ENCODE results near the gene PEAK1. TPM values are rescaled to one million over a fixed set of nuclear protein-coding genes. Genes with fewer than 3 reads are reported as not detected.
"Not testable (repeated sequence)": the region's sequence is repeated elsewhere in the genome, so short reads cannot be mapped to it uniquely, and the experiment has no call there.

The PEAK1 gene
- total RNA-seq, 1 donor from 2014 or later = 59.6 TPM

DNA sequence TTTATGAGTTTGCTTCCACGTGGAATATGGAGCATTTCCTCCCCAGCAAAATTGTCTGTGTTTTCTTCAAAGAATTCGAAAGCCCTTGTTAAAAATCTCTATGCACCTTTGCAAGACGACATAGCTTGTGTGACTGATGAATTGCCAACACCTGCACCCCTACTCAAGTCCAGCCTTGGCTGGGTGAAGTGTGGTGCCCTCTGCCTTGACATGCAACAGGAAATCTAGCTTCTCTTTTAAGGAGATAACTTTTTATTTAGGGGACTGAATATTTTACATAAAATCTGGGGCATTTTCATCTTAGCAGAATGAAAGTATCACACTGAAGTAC is 1.4 kb upstream of the PEAK1 start:
- peak in 1 of 2 donors; percentile 11 for DNase-seq (ENCODE audit: low read depth in 2 of 2)

DNA sequence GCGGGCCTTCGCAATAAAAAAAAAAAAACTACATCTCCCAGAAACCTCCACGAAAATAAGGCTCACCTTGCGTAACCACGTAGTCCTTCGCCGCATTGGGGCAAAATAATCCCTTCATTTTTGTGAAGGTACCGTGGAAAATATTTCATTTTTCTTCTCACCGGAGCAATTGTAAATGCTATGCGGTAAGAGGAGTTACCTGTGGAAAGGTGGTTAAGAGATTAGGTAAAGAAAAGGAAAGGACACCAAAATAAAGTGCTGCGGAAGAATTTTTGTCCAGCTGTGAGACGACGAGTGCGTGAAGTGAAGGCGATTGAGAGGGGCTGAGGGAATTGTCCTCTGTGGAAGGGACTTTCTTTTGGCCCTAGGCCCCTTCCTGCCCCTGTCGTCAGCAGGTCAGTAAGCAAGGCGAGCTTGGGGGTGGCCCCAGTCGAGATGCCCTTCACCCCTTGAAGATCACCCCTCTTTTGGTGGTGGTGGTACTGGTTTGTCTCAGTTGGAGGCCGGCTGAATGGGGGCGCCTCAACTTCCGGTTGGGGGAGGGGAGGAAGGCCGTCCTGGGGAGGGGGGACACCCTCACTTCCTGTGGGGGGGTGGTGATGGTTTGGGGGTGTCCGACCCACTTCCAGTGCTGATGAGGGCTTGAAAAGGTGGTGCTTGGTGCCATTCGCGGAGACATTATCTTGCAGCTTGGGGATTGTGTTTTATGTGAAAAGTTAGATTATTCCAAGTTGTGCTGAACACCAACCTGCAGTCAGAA is 886 bp upstream of the PEAK1 start, which contains the start of gene HMG20A:
Gene HMG20A (plus strand): TSS at position 279 of the 760 bp plus-strand sequence. CDS start 37,520 bp downstream, outside the sequence.
- DNase-seq (ENCODE audit: low read depth in 2 of 2) = peak; percentile 85 to 88

DNA sequence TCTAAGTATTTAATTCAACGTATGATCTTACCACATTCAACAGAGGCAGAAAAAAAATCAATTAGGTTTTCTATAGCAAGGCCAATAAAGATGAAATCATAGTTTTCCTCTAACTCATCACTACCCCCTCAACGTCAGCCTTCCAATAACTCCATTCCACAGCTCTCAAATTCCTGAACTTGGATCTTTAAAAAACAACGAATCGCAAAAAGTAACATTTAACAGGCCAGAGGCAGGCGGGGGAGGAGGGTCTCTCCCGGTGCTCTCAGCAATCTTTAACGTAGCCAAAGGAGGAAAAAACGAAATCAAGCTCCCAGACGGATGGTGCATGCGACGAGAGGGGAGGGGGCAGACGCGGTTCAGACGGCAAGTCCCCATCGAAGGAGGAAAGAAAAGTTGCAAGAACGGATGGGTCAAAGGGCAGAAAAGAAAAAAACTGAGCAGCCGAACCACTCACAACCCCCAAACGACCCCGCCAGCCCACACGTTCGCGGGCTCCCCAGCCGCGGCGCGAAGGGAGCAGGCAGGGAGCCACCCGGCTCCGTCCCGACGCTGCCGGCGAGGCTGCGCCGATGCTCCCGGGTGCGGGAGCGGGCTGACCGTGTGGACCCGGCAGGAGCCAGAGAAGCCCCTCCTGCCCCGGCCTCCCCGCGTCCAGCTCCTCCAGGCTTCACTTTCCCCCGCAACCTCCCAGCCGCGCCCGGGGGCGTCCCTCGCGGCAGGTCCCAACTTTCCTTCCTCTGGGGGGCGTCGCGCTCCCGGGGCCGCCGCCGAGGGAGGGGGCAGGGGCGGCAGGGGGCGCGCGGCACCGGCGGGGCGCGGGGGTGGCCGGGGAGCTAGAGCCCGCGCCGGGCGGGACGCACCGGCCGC is 703 bp downstream of the PEAK1 start:
- DNase-seq (ENCODE audit: low read depth in 2 of 2) = peak in 1 of 2 donors; percentile 48

DNA sequence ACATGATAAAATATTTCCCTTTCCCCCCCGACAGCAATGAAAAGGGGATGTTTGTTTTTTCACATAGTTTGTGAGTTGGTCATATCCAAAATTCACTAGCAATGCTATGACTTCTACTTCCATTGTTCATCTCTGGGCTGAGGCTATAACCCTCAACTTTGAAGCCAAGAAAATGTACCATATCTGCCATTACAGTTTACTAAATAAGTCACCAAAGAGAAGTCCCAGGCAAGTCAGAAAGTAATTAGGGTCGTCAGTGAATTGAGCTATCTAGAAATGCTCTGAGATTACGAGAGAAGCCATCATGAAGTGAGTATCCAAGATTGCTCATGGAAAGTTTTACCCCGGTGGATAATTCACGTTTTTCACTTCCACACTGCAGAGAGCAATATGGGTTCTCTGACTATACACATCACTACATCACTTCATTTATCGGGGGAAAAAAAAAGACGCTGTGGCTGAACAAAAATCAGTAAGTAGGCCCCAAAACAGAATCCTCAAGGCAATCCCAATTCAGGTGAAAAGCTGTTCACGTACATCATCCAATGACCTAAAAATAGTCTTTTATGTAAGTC is 1.4 kb downstream of the PEAK1 start:
- DNase-seq (ENCODE audit: low read depth in 2 of 2) = peak; percentile 24 to 48

DNA sequence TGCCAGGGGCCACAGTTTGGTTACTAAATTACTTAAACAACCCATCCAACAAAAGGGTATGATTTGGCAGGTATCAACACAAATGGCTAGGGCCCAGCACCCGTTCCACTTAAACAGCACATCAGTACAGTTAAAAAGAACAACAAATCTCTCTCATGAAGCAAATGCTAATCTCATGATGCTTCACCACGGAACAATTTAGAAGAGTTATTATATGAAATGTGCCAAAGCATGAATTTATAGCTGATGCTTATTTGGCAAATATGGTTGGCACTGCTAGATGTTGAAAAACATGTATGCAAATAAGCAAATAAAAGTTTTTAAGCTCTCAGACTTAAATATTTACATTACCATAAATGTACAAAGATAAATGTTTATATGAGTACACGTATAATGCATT is 2.3 kb downstream of the PEAK1 start:
- DNase-seq (ENCODE audit: low read depth in 2 of 2) = peak in 1 of 2 donors; percentile 5

DNA sequence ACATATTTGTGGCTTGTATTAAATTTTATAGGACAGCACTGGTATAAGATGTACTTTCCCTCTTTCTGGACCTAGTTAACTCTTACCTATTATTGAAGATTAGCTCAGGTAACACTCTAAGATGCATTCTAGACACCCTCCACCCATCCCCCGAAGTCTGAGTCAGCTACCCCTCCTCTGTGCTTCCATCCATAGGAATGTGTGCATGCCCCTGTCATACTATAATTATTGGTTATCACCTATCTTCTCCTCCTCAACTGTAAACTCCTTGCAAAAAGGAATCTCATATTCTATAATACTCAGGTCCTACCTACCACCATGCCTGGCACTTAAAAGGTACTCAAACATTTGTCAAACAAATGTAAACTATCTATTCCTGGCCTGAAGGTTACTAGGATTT is 3.0 kb downstream of the PEAK1 start:
- DNase-seq (ENCODE audit: low read depth in 2 of 2) = no peak

DNA sequence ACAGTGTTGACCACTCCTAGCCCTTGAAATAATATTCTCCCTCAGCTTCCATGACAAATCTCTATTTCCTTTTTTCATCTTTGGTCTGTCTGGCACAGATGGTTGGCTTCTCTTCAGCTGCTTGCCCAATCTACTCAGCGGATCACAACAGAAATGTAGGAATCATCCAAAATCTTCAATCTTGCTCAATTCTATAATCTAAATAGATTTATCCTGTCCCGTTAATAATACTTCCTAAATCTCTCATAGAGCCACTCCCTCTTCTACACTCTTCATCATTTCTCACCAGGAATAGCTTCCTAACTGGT is 3.8 kb downstream of the PEAK1 start:
- DNase-seq (ENCODE audit: low read depth in 2 of 2) = peak in 1 of 2 donors; percentile 25

DNA sequence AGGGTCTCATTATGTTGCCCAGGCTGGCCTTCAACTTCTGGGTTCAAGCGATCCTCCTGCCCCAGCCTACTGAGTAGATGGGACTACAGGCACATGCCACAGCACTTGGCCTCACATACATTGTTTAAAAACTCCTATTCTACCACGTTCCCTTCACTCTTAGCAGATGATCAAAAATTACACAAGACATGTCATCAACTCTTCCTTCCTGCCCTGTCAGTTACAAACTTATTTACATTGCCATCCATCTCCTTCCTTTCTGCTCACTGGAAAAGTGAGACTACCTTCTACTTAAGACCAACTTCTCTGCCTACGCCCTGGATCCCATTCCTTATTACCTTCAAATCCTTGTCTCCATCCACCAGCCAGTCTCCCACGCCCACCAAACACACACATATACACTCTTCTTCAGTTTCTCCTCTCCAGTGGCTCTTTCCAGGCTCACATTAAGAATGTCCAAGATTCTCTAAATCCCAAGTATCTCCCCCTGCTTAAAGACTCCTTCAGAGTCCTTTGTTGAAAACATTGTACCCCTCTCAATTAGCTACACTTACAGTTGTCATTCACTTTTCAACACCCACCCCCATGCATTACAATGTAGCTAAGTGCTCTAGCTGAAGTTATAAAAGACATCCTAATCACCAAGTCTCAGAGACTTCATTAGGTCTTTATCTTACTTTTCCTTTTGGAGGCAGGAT is 4.3 kb downstream of the PEAK1 start:
- peak in 1 of 2 donors; percentile 8 for DNase-seq (ENCODE audit: low read depth in 2 of 2)

DNA sequence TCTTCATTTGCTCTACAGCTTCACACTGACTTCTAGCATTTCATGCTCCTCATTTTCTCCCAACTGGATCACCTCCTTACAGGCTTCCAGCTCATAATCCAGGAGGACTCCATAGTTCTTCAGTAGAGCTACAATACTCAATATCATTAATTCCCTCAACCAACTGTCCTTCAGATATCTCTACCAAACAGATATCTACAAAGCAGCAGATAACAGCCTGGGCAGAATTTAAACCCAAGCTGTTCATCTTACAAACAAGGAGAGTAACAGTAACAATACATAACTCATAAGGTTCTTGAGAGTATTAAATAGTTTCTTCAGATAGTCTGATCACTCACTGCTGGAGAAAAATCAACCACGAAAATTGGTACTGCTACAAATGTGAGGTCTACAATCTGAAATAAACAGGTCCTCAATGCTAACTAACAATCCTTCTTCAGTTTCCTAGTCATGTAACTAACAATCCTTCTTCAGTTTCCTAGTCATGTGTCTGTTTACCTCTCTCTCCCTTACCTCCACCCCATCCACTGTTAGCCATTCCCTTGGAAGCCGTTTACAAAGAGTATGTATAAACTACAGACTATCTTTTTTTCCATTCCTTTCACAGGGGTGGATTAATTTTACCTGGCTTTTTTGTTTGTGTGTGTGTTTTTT is 5.0 kb downstream of the PEAK1 start:
- DNase-seq (ENCODE audit: low read depth in 2 of 2) = no peak

DNA sequence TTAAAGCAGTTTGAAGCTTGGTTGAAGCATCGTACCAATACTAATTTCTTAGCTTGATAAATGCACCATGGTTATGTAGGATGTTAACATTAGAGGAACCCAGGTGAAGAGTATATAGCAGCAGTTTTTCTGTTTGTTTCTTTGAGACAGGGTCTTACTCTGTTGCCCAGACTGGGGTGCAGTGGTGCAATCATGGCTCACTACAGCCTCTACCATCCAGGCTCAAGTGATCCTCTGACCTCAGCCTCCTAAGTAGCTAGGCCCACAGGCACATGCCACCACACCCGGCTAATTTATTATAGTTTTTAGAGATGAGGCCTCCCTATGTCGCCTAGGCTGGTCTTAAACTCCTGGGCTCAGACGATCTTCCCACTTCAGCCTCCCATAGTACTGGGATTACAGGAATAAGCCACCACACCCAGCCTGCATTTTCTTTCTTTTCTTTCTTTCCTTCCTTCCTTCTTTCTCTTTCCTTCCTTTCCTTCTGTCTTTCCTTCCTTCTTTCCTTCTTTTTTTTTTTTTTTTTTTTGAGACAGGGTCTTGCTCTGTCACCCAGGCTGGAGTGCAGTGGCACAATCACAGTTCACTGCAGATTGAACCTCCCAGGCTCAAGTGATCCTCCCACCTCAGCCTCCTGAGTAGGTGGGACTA is 6.1 kb downstream of the PEAK1 start:
- no peak for DNase-seq (ENCODE audit: low read depth in 2 of 2)

DNA sequence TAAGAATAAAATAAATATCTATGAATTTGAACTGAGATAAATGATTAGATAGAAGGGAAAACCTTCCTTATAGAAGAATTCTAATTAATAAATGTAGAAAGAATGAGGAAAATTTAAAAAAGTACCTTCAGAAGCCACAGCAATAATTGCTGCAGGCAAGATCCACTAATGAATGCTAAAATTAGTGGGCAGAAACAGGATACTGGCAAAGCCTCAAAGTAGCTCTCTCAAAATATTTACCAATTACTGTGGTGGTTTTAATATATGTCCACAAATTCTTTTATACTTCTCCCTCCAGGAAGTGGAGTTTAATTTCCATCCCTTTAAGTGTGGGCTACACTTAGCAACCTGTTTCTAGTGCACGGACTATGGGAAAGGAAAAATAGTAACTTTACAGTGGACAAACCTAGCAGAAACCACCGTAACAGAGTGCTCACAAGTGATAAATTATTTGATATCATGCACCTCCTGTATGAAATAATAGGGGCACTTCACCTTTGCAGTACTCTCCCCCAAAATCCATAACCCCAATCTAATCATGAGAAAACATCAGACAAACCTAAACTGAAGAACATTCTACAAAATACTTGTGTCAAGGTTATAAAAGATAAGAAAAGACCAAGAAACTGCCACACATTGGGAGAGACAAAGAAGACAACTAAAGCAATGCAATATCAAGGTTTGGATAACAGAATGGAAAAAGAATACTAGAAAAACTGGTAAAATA is 6.8 kb downstream of the PEAK1 start:
- no peak for DNase-seq (ENCODE audit: low read depth in 2 of 2)

DNA sequence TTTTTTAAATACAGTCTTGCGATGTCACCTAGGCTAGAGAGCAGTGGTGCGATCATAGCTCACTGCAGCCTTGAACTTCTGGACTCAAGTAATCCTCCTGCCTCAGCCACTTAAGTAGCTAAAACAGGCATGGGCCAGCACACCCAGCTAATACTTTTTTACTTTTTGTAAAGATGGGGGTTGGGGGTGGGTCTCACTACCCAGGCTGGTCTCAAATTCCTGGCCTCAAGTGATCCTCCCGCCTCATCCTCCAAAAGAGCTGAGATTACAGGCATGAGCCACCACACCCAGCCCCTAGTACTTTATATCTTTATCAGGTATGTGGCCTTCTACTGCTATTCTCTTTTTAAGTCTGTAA is 8.3 kb downstream of the PEAK1 start:
- DNase-seq (ENCODE audit: low read depth in 2 of 2) = no peak

DNA sequence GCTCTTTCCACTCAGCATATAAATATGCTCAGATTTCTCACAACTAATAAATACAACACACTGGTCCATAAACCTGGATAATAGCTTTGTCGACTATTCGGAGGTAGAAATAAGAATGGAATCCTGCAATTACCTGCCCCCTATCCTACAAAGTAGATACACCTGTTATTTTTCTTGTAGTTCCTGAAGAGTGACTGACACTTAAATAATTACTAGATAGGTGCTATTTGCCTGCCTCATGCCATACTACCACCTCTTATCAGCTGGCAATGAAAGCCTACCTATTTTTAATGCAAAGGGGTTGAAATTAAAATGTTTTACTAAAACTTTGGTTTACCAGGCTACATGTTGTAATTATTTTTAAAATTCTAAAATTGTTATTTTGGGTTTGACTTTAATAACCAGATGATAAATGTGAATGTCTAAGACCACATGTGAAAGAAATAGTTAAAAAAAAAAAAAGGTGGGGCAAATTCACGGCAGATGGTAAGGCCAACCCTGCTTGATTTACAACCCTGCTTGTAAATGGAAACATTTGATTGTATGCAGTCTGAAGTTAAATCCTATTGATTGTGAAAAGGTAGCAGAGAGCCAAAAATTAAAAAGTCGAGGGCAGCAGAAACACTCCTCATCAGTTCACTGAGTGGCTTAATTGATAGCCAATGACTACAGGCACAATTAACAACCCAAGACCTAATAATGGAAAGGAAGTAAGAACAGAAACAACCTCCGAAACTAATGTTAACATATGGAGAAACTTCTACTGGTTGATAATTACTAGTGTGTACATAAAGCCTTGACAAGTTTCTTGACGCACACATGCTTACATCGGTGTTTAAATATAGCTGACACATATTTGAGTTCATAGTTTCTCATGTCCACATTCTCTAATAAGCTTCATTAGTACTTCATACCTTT is 8.9 kb downstream of the PEAK1 start:
- no peak for DNase-seq (ENCODE audit: low read depth in 2 of 2)

DNA sequence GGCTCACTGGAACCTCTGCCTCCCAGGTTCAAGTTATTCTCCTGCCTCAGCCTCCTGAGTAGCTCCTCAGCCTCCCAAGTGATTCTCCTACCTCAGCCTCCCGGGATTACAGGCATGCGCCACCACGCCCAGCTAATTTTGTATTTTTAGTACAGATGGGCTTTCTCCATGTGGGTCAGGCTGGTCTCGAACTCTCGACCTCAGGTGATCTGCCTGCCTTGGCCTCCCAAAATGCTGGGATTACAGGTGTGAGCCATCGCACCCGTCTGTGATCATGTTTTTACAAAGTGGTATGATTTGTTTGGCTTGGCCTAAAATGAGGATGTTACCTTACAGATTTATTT is 9.8 kb downstream of the PEAK1 start:
- not testable (repeated sequence) for DNase-seq (ENCODE audit: low read depth in 2 of 2)

DNA sequence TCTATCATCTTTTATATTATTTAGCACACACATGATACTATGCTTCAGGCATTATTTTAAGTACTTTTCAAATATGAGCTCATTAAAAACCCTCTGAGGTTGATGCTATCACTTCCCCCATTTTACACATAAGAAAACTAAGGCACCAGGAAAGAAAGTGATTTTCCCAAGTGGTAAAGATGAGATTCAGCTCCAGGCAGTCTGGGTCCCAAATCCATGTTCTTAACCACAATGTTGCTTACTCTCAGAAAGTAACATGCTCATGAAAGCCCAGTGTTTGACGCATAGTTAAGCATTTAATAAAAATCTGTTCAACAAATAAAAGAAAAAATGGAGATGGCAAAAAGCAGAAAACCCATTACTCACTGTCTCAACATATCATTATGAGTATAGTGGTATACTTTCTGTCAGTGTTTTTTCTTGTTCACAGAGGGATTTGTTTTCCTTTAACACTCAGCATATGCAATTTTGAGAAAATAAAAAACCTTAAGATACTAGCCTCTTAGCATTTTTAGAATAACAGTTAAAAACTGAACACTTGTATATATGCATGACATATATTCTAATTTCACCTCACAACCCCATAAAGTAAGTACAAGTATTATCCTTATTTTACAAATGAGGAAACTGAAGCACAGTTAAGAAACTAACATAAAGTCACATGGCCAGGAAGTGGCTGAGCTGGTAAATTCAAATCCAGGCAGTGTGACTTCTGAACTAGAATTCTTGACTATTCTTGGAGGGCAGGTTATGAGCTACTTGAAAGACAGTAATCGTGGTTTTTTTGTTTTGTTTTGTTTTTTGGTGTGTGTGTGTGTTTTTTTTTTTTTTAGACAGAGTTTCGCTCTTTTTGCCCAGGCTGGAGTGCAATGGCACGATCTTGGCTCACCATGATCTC is 10.4 kb downstream of the PEAK1 start:
- peak in 1 of 2 donors; percentile 9 for DNase-seq (ENCODE audit: low read depth in 2 of 2)

DNA sequence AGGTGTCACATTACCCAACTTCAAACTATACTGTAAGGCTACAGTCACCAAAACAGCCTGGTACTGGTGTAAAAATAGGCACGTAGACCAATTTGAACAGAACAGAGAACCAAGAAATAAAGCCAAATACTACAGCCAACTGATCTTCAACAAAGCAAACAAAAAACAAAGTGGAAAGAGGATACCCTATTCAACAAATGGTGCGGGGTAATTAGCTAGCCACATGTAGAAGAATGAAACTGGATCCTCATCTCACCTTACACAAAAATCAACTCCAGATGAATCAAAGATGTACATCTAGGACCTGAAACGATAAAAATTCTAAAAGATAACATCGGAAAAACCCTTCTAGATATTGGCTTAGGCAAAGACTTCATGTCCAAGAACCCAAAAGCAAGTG is 13.1 kb downstream of the PEAK1 start:
- DNase-seq (ENCODE audit: low read depth in 2 of 2) = no peak

DNA sequence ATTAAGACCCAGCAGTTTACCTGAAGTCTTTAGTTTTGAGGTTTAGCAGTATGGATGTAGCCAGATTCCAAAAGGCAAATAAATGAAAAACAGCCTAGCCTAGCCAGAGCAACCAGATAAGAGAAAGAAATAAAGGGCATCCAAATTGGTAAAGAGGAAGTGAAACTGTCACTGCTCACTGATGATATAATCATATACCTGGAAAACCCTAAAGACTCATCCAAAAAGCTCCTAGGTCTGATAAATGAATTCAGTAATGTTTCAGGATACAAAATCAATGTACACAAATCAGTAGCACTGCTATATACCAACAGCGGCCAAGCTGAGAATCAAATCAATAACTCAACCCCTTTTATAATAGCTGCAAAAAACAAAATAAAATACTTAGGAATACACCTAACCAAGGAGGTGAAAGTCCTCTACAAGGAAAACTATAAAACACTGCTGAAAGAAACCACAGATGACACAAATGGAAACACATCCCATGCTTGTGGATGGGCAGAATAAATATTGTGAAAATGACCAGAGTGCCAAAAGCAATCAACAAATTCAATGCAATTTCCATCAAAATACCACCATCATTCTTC is 13.6 kb downstream of the PEAK1 start:
- DNase-seq (ENCODE audit: low read depth in 2 of 2) = not testable (repeated sequence)
